ENCODE measurements around the gene SCN3A.

The SCN3A gene

DNA sequence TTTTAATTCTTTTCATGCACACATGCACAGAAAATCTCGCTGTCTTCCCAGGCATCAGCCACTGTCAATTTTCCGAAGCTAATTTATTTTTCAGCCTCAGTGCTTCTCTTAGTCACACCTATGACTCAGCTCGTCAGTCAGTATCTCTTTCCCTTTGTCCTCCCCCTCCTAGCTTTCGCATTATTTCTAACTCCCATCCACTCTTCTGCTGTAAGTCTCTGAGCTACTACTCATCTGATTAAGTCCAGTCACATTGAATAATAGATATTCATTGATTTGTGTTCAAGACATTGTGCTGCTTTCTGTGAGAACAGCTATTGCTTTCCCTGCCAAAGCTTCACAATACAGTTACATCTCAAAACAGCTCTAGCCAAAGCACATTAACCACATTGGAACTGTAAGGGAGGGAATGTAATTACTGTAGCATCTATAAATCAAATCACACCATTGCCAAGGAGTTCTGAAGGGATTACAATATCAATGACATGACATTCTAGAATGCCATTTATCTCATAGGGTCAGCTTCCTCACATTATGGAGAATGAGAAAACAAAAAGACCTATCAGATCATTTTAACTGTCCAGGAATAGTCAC, 89.4 kb downstream of the SCN3A start:
- no peaks in the 10 kb centered on the region for H3K36me3 ChIP-seq (ENCODE audit: insufficient read depth, low read length)
- peaks cover 5% of the 10 kb centered on the region; the same call in 1 of the 2 replicates for H3K9me3 ChIP-seq (ENCODE audit: low read depth, low read length)
- no peak overlapping the region for H3K4me3 ChIP-seq
- TF ChIP-seq POLR2AphosphoS5 (IDR thresholded peaks at IDR 0.05; ENCODE audit: borderline replicate concordance, low read depth, low read length) (no peak), FOXP2 (optimal IDR thresholded peaks at IDR 0.05; ENCODE audit: control extremely low read depth, extremely low read length, insufficient read depth) (no peak), EZH2 (IDR thresholded peaks at IDR 0.05) (no peak)
- no peak overlapping the region for H3K27ac ChIP-seq
- no peak for DNase-seq (ENCODE audit: low read depth, low spot score)
- H3K9ac ChIP-seq (ENCODE audit: insufficient read length) = no peak overlapping the region

DNA sequence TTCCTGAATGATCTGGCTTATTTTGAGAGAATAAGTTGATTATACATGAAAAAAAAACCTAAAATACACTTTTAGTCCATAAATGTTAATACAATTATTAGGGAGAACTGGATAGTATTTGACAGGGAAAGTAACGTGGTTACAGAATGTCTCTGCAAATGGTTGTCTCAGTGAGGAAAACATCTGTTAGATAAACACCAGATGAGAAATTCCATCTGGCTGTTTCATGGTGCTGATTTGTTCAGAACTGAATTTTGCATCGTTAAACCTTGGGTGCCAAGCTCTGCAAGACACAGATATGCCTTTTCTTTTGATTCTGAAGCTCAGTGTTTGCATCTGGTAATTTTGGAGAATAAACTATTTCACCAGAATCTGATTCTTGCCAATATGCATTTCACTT, 90.4 kb downstream of the SCN3A start:
- Histone ChIP-seq H3K9ac (ENCODE audit: insufficient read length) (no peak overlapping the region), H3K9me3 (ENCODE audit: low read depth, low read length) (peaks cover 5% of the 10 kb centered on the region; the same call in 1 of the 2 replicates), H3K4me3 (no peak overlapping the region), H3K27ac (no peak overlapping the region), H3K36me3 (ENCODE audit: insufficient read depth, low read length) (no peaks in the 10 kb centered on the region)
- TF ChIP-seq POLR2AphosphoS5 (IDR thresholded peaks at IDR 0.05; ENCODE audit: borderline replicate concordance, low read depth, low read length) (no peak), EZH2 (IDR thresholded peaks at IDR 0.05) (no peak), FOXP2 (optimal IDR thresholded peaks at IDR 0.05; ENCODE audit: control extremely low read depth, extremely low read length, insufficient read depth) (no peak)
- DNase-seq (ENCODE audit: low read depth, low spot score) = no peak

DNA sequence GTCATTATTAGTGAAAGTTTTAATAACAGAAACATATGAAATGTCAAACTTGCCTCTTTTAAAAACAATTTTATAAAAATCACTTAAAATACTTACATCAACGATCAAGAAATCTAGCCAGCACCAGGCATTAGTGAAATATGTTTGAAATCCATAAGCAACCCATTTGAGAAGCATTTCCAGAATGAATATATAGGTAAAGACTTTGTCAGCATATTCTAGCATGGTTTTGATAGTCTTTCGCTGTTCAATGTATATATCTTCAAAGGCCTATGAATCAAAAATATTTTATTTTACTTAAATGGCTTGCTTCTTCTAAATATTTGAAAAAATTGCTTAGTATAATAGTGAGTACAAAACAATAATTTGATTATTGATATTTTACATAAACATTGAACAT, 91.1 kb downstream of the SCN3A start:
- no peak for DNase-seq (ENCODE audit: low read depth, low spot score)
- Histone ChIP-seq H3K9me3 (ENCODE audit: low read depth, low read length) (peaks cover 5% of the 10 kb centered on the region; the same call in 1 of the 2 replicates), H3K4me3 (no peak overlapping the region), H3K27ac (no peak overlapping the region), H3K36me3 (ENCODE audit: insufficient read depth, low read length) (no peaks in the 10 kb centered on the region), H3K9ac (ENCODE audit: insufficient read length) (no peak overlapping the region)
- TF ChIP-seq POLR2AphosphoS5 (IDR thresholded peaks at IDR 0.05; ENCODE audit: borderline replicate concordance, low read depth, low read length) (no peak), EZH2 (IDR thresholded peaks at IDR 0.05) (no peak), FOXP2 (optimal IDR thresholded peaks at IDR 0.05; ENCODE audit: control extremely low read depth, extremely low read length, insufficient read depth) (no peak)

DNA sequence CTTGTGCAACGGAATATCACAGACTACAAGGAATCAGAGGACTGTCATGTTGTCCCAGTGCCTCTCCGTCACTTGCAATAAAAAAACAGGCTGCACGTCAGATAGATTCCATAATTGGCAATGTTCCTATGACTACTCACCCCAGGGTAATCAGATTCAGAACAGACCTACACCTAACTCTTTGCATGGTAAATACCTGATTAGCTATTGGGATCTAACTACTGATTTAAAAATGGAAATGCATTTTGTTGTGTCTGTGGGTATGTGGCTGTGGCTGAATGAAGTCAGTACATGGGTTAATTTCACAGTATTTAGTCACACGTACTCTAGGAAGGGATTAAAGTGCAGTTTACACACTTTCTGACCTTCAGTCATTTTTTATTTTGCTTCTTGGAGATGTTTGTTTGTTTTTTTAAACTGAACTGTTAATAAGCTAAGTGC, 91.7 kb downstream of the SCN3A start:
- TF ChIP-seq POLR2AphosphoS5 (IDR thresholded peaks at IDR 0.05; ENCODE audit: borderline replicate concordance, low read depth, low read length) (no peak), FOXP2 (optimal IDR thresholded peaks at IDR 0.05; ENCODE audit: control extremely low read depth, extremely low read length, insufficient read depth) (no peak), EZH2 (IDR thresholded peaks at IDR 0.05) (no peak)
- no peaks in the 10 kb centered on the region for H3K36me3 ChIP-seq (ENCODE audit: insufficient read depth, low read length)
- H3K9me3 ChIP-seq (ENCODE audit: low read depth, low read length) = peaks cover 5% of the 10 kb centered on the region; the same call in 1 of the 2 replicates
- H3K9ac ChIP-seq (ENCODE audit: insufficient read length) = no peak overlapping the region
- H3K4me3 ChIP-seq = no peak overlapping the region
- H3K27ac ChIP-seq = no peak overlapping the region
- no peak for DNase-seq (ENCODE audit: low read depth, low spot score)

DNA sequence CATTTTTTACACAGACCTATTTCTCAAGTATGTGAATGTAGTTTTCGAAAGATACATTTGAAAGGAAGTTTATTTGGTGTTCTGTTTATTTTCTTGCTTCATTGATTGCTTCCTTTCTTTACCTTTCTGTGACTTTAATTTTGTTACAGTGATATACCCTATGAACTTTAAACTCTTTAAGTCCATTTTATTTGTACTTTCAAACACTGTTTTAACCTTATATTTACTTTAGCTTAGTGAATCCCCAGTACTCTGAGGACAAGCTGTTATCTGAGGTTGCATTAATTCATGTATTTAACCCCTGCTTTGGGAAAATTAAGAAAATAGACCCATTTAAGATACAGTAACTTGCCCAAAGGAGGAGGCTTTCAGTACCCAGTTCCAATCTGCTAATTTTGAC, 93.5 kb downstream of the SCN3A start:
- H3K36me3 ChIP-seq (ENCODE audit: insufficient read depth, low read length) = no peaks in the 10 kb centered on the region
- TF ChIP-seq POLR2AphosphoS5 (IDR thresholded peaks at IDR 0.05; ENCODE audit: borderline replicate concordance, low read depth, low read length) = no peak
- no peak for TF ChIP-seq FOXP2 (optimal IDR thresholded peaks at IDR 0.05; ENCODE audit: control extremely low read depth, extremely low read length, insufficient read depth)
- no peak for TF ChIP-seq EZH2 (IDR thresholded peaks at IDR 0.05)
- no peaks in the 10 kb centered on the region for H3K9me3 ChIP-seq (ENCODE audit: low read depth, low read length)
- no peak overlapping the region for H3K27ac ChIP-seq
- no peak for DNase-seq (ENCODE audit: low read depth, low spot score)
- H3K4me3 ChIP-seq = no peak overlapping the region
- no peak overlapping the region for H3K9ac ChIP-seq (ENCODE audit: insufficient read length)

DNA sequence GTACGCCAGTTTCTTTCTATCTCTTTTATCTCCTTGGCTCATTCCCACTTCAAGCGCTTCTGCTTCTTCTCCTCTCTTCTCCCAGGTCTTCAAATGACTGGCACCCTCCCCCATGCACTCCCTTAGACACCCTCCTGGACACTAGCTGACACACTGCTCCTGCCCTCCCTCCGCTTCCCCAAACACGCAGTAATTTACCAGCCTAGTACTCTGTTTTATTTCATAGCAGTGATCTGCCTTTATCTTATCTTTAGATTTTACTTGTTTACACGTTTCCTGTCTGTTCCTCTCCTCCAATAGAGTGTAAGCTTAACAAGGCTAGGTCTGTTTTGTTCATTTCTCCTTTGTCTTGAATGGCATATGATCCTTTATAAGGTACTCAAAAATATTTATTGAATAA, 93.9 kb downstream of the SCN3A start:
- no peak for DNase-seq (ENCODE audit: low read depth, low spot score)
- Histone ChIP-seq H3K4me3 (no peak overlapping the region), H3K9me3 (ENCODE audit: low read depth, low read length) (no peaks in the 10 kb centered on the region), H3K36me3 (ENCODE audit: insufficient read depth, low read length) (no peaks in the 10 kb centered on the region), H3K9ac (ENCODE audit: insufficient read length) (no peak overlapping the region), H3K27ac (no peak overlapping the region)
- TF ChIP-seq FOXP2 (optimal IDR thresholded peaks at IDR 0.05; ENCODE audit: control extremely low read depth, extremely low read length, insufficient read depth) (no peak), EZH2 (IDR thresholded peaks at IDR 0.05) (no peak), POLR2AphosphoS5 (IDR thresholded peaks at IDR 0.05; ENCODE audit: borderline replicate concordance, low read depth, low read length) (no peak)

DNA sequence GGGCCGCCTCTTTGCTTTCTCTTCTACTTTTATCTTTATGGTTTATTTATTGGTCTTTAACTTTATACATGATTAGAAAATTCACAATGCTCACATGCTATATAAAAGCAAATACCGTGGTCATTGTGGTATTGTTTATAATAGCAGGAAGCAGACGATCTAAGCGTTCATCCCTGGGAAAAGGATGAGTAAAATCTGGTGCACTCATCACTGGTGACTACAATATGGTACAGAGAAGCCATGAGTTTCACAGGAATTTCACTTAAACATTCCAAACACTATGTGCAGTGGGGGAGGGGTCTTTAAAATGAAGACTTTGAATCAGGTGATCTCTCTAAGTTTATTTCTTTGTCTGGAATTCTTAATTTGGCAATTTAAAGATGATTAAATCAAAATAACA, 97.9 kb downstream of the SCN3A start:
- Histone ChIP-seq H3K9ac (ENCODE audit: insufficient read length) (no peak overlapping the region), H3K9me3 (ENCODE audit: low read depth, low read length) (no peaks in the 10 kb centered on the region), H3K4me3 (no peak overlapping the region), H3K36me3 (ENCODE audit: insufficient read depth, low read length) (no peaks in the 10 kb centered on the region), H3K27ac (no peak overlapping the region)
- TF ChIP-seq POLR2AphosphoS5 (IDR thresholded peaks at IDR 0.05; ENCODE audit: borderline replicate concordance, low read depth, low read length) = no peak
- no peak for TF ChIP-seq FOXP2 (optimal IDR thresholded peaks at IDR 0.05; ENCODE audit: control extremely low read depth, extremely low read length, insufficient read depth)
- no peak for TF ChIP-seq EZH2 (IDR thresholded peaks at IDR 0.05)
- no peak for DNase-seq (ENCODE audit: low read depth, low spot score)

DNA sequence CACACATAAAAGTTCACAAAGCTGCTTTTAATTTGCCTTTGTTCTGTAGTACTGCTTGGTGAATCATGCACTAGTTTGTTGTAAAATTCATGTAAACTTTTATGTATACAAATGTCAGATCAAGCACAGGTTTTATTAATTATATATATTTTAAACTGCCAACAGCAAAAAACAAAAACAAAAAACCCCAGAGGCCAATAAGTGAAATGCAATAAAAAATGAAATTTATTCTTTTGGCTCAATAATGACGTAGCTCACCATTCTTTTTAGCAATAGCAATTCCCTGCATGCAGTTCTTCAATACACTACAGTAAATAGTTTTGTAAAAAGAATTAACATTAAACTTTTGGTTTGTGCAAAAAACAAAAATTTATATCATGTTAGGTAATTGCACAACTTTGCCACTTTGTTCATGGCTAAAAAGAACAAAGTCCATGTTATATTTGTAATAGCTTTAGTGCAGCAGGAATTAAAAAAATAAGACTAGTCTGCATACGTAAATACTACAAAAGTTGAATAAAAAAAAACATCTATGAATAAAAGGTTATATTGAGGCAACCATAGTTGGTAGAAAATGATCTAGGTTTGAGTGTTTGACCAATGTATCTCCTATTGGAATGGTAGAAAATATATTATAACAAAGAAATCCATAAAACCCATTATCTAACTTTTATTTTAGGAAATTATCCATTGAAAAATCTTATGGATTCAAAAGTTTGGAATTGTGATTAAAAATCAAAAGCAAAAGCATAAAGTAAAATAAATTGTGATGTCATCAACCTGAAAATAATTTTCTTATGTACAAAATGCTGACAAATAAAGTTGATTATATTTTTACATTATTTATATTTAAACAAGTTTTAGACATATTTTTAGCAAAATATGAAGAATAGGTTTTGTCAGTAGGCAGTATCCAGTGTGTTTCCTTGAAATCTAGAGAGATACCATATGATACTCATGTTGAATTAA, 115.6 kb downstream of the SCN3A start:
- no peak for TF ChIP-seq POLR2AphosphoS5 (IDR thresholded peaks at IDR 0.05; ENCODE audit: borderline replicate concordance, low read depth, low read length)
- no peak for TF ChIP-seq FOXP2 (optimal IDR thresholded peaks at IDR 0.05; ENCODE audit: control extremely low read depth, extremely low read length, insufficient read depth)
- TF ChIP-seq EZH2 (IDR thresholded peaks at IDR 0.05) = no peak
- no peak overlapping the region for H3K27ac ChIP-seq
- no peaks in the 10 kb centered on the region for H3K36me3 ChIP-seq (ENCODE audit: insufficient read depth, low read length)
- no peak for DNase-seq (ENCODE audit: low read depth, low spot score)
- H3K9me3 ChIP-seq (ENCODE audit: low read depth, low read length) = no peaks in the 10 kb centered on the region
- no peak overlapping the region for H3K4me3 ChIP-seq
- no peak overlapping the region for H3K9ac ChIP-seq (ENCODE audit: insufficient read length)

Measured in SK-N-MC (cell line).